HG03520 (cell line): ENCODE data around the gene C1orf87.

Source experiments
- ATAC-seq: cut with Tn5 transposase; IDR thresholded peaks from one replicate; pipeline ENCODE4 v1.9.1; 2021; ENCODE audit warnings: mild to moderate bottlenecking, moderate library complexity; ENCODE audit not compliant: unreplicated experiment

Gene C1orf87

GRCh38 chr1:60073605-60074278 is at the start of gene C1orf87:
C1orf87 (minus strand) TSS chr1:60073770; CDS start chr1:60072643, 1,127 bp downstream.
- no peak for ATAC-seq

- no peak for ATAC-seq
Measured at GRCh38 chr1:60118085-60118484, 44.5 kb upstream of the C1orf87 start.

GRCh38 chr1:60114745-60115318 is 41.3 kb upstream of the C1orf87 start:
- no peak for ATAC-seq

- no peak for ATAC-seq
Measured at GRCh38 chr1:60113596-60113995, 40.0 kb upstream of the C1orf87 start.

GRCh38 chr1:60113028-60113427 is 39.5 kb upstream of the C1orf87 start:
- no peak for ATAC-seq

- ATAC-seq = no peak
Measured at GRCh38 chr1:60111716-60112115, 38.1 kb upstream of the C1orf87 start.

- ATAC-seq = no peak
Measured at GRCh38 chr1:60111118-60111517, 37.5 kb upstream of the C1orf87 start.

- ATAC-seq = no peak
Measured at GRCh38 chr1:60108196-60108595, 34.6 kb upstream of the C1orf87 start.

GRCh38 chr1:60103186-60103585 is 29.6 kb upstream of the C1orf87 start:
- ATAC-seq = no peak

- no peak for ATAC-seq
Measured at GRCh38 chr1:60102267-60103061, 28.9 kb upstream of the C1orf87 start.

GRCh38 chr1:60101516-60101915 is 27.9 kb upstream of the C1orf87 start:
- no peak for ATAC-seq

GRCh38 chr1:60091195-60091715 is 17.7 kb upstream of the C1orf87 start:
- no peak for ATAC-seq

GRCh38 chr1:60090655-60091054 is 17.1 kb upstream of the C1orf87 start:
- no peak for ATAC-seq

GRCh38 chr1:60088620-60089155 is 15.1 kb upstream of the C1orf87 start:
- no peak for ATAC-seq

- ATAC-seq = no peak
Measured at GRCh38 chr1:60087681-60088080, 14.1 kb upstream of the C1orf87 start.

- no peak for ATAC-seq
Measured at GRCh38 chr1:60078182-60078581, 4.6 kb upstream of the C1orf87 start.

GRCh38 chr1:60071296-60071695 is 2.3 kb downstream of the C1orf87 start:
- ATAC-seq = no peak

- no peak for ATAC-seq
Measured at GRCh38 chr1:60069691-60070090, 3.9 kb downstream of the C1orf87 start.

- no peak for ATAC-seq
Measured at GRCh38 chr1:60068393-60069045, 5.1 kb downstream of the C1orf87 start.

GRCh38 chr1:60066001-60066400 is 7.6 kb downstream of the C1orf87 start:
- ATAC-seq = no peak

GRCh38 chr1:60065199-60065598 is 8.4 kb downstream of the C1orf87 start:
- no peak for ATAC-seq
